GM12878 (cell line): Measurements from ENCODE around the gene SLC2A14. TPM values are rescaled to one million over a fixed set of nuclear protein-coding genes. Genes with fewer than 3 reads are reported as not detected.

Experiments used
- ATAC-seq: fragments of 200-7000 bp; cut with Tn5 transposase; 3 replicates; pipeline ENCODE4 v1.9.1; 2020; ENCODE audit warnings: mild to moderate bottlenecking, moderate library complexity
- Bru-seq: library from RNA; stranded (reverse); fragments of 400-500 nt; gene quantifications from one replicate; lab custom pipeline; 2021; lab: Mats Ljungman, UMichigan
- BruChase-seq, 2 experiments: library from RNA; stranded (reverse); fragments of 400-500 nt; gene quantifications; one replicate each; lab custom pipeline; 2021; lab: Mats Ljungman, UMichigan
- BruUV-seq: library from RNA; stranded (reverse); fragments of 400-500 nt; replicated peaks from 2 replicates; lab custom pipeline; 2021; lab: Mats Ljungman, UMichigan
- CTCF ChIA-PET: fragments of 300-600 bp; sonication (Branson Sonifier 250); formaldehyde crosslinking; extraction: SDS; loops from one replicate; lab custom pipeline; 2021; ENCODE audit warnings: inconsistent platforms; lab: Yijun Ruan, JAX
- POLR2A ChIA-PET: fragments of 350-600 bp; formaldehyde crosslinking; extraction: SDS; loops from one replicate; lab custom pipeline; 2021; ENCODE audit warnings: inconsistent platforms; lab: Charles Lee
- RAD21 ChIA-PET: fragments of 300-600 bp; sonication (Branson Sonifier 250); formaldehyde crosslinking; loops from one replicate; lab custom pipeline; 2023; ENCODE audit warnings: antibody characterized with exemption; ENCODE audit not compliant: unreplicated experiment; lab: Charles Lee
- SMC1A ChIA-PET: fragments of 300-600 bp; sonication (Branson Sonifier 250); formaldehyde crosslinking; loops from one replicate; lab custom pipeline; 2023; ENCODE audit not compliant: unreplicated experiment, uncharacterized antibody; lab: Charles Lee
- DNase-seq: peaks from one replicate; pipeline ENCODE4 v3.0.0-alpha.2; 2011; ENCODE audit warnings: low read depth, low spot score
- FAIRE-seq: peaks from 3 replicates; lab custom pipeline; 2011; peaks lifted over from hg19 to GRCh38; lab: Jason Lieb, UNC
- H2AFZ ChIP-seq: 2 replicates; pipeline ENCODE4 v1.6.0; 2011; ENCODE audit warnings: low read depth, low read length, control low read depth; ENCODE audit not compliant: control insufficient read depth
- H3K27ac ChIP-seq: 2 replicates; pipeline ENCODE4 v1.5.1; 2011; ENCODE audit warnings: control low read depth; ENCODE audit not compliant: control insufficient read depth, insufficient read depth
- H3K27me3 ChIP-seq, 2 experiments: replicated peaks in 1 of 2; 2 replicates each; pipeline versions ENCODE4 v1.6.0 to v1.6.1; 2011; ENCODE audit warnings: low read length in 1 of 2; ENCODE audit not compliant: control insufficient read depth in 2 of 2, insufficient read depth in 2 of 2
- H3K36me3 ChIP-seq, 2 experiments: 2 replicates each; pipeline ENCODE4 v1.5.1; 2011; ENCODE audit warnings: low read length in 1 of 2; ENCODE audit not compliant: control insufficient read depth in 2 of 2, insufficient read depth in 2 of 2
- H3K4me1 ChIP-seq: 2 replicates; pipeline ENCODE4 v1.6.1; 2011; ENCODE audit warnings: mild to moderate bottlenecking, low read length, moderate library complexity, mixed read lengths; ENCODE audit not compliant: control insufficient read depth, insufficient read depth
- H3K4me2 ChIP-seq: 2 replicates; pipeline ENCODE4 v1.6.0; 2011; ENCODE audit warnings: control low read depth; ENCODE audit not compliant: control insufficient read depth, insufficient read depth
- H3K4me3 ChIP-seq: fragments of 200-600 bp; sonication (generic); 2 replicates; pipeline ENCODE4 v1.5.1; 2016
- H3K79me2 ChIP-seq: 2 replicates; pipeline ENCODE4 v1.6.0; 2011; ENCODE audit warnings: low read length; ENCODE audit not compliant: control insufficient read depth, insufficient read depth
- H3K9ac ChIP-seq: 2 replicates; pipeline ENCODE4 v1.8.0; 2011; ENCODE audit warnings: low read length, control low read depth, mixed read lengths; ENCODE audit not compliant: control insufficient read depth, insufficient read depth
- H3K9me3 ChIP-seq: replicated peaks from 3 replicates; pipeline ENCODE4 v1.5.1; 2011; ENCODE audit warnings: mild to moderate bottlenecking, low read length; ENCODE audit not compliant: control insufficient read depth, insufficient read depth
- H4K20me1 ChIP-seq: 2 replicates; pipeline ENCODE4 v1.6.0; 2011; ENCODE audit not compliant: control insufficient read depth, insufficient read depth
- BCL3 ChIP-seq: IDR thresholded peaks from 2 replicates; pipeline ENCODE4 v1.6.1; 2011; ENCODE audit warnings: borderline replicate concordance, low read depth, mild to moderate bottlenecking, moderate library complexity, low read length; ENCODE audit not compliant: insufficient read depth, poor library complexity, severe bottlenecking
- EZH2 ChIP-seq: IDR thresholded peaks from 2 replicates; pipeline ENCODE4 v1.6.1; 2012; ENCODE audit warnings: low read depth, mild to moderate bottlenecking, control low read depth, inconsistent platforms, low read length, borderline replicate concordance; ENCODE audit not compliant: control insufficient read depth
- FOXK2 ChIP-seq: fragments of 450-650 bp; IDR thresholded peaks from 2 replicates; pipeline ENCODE4 v1.6.1; 2017; ENCODE audit warnings: mild to moderate bottlenecking, moderate library complexity
- HSF1 ChIP-seq: fragments of 150-350 bp; IDR thresholded peaks from 2 replicates; pipeline ENCODE4 v1.6.1; 2014; ENCODE audit warnings: mild to moderate bottlenecking, low read depth, low read length
- JUND ChIP-seq: IDR thresholded peaks from 2 replicates; pipeline ENCODE4 v1.6.1; 2012; ENCODE audit warnings: low read depth, mild to moderate bottlenecking, low read length, improper control_type of control experiment, moderate library complexity
- MLLT1 ChIP-seq: fragments of 450-650 bp; IDR thresholded peaks from 2 replicates; pipeline ENCODE4 v1.6.1; 2016; ENCODE audit warnings: mild to moderate bottlenecking
- MXI1 ChIP-seq: fragments of 150-350 bp; IDR thresholded peaks from 2 replicates; pipeline ENCODE4 v1.6.1; 2011; ENCODE audit warnings: low read depth, mild to moderate bottlenecking, inconsistent platforms, low read length, improper control_type of control experiment
- NBN ChIP-seq: fragments of 450-650 bp; IDR thresholded peaks from 2 replicates; pipeline ENCODE4 v1.6.1; 2016
- SREBF2 ChIP-seq: IDR thresholded peaks from 2 replicates; pipeline ENCODE4 v1.6.1; 2012; ENCODE audit warnings: mild to moderate bottlenecking, low read length
- WGBS: methylation state at CpG from one replicate; pipeline ENCODE4 v1.1.6; 2016; ENCODE audit warnings: low lambda C conversion rate; ENCODE audit not compliant: insufficient replicate concordance, insufficient coverage; ENCODE audit errors: missing lambda C conversion rate; 5-methylcytosine and 5-hydroxymethylcytosine counted together
- in situ Hi-C: fragments of 300-500 bp; cut with MboI; formaldehyde crosslinking; loops from 9 replicates; pipeline ENCODE4 v1.14.3; 2018; ENCODE audit warnings: mixed read lengths
- intact Hi-C: fragments of 100-400 bp; cut with micrococcal nuclease; formaldehyde crosslinking; loops from one replicate; pipeline ENCODE4 v1.14.2; 2022; ENCODE audit not compliant: unreplicated experiment
- long read RNA-seq, 2 experiments: library from polyadenylated mRNA; unstranded; transcript quantifications; one replicate each; pipeline ENCODE4 v2.0.0, GENCODE V29; 2019 to 2020
- polyA minus RNA-seq, 3 experiments: library from RNA; depleted of rRNA, polyadenylated mRNA; stranded (reverse); fragments of >200 nt; gene quantifications; 2 replicates each; pipeline ENCODE4 v1.2.3, GENCODE V29; 2011
- polyA plus RNA-seq, 11 experiments: library from polyadenylated mRNA; depleted of rRNA in 4 of 11; unstranded in 6 of 11; stranded (reverse) in 5 of 11; fragments of >200 nt; fragmentation: Nextera tagmentation in 4 of 11; fragmentation: Illumina TruSeq in 1 of 11; extraction: Ambion mirVana in 4 of 11; extraction: Trizol in 1 of 11; gene quantifications; 1 replicate in 1 of 11; 2 replicates in 10 of 11; pipeline versions ENCODE4 v1.2.1 to v1.2.3, GENCODE V29; 2011 to 2016; ENCODE audit warnings: inconsistent platforms in 2 of 11, missing spikeins in 2 of 11, low read depth in 1 of 11
- total RNA-seq, 4 experiments: library from RNA; depleted of rRNA in 3 of 4; stranded (reverse); fragments of >200 nt in 3 of 4; fragmentation: Illumina TruSeq in 1 of 4; extraction: Trizol in 1 of 4; gene quantifications; 2 replicates each; pipeline versions ENCODE4 v1.2.1 to v1.2.3, GENCODE V29; 2013 to 2021

Gene SLC2A14
- not detected in 2 replicates for total RNA-seq (2013; cell fraction: nucleolus; rRNA removed)
- 0.11 TPM in 1 of 2 replicates, not detected in the other for total RNA-seq (2014; rRNA removed)
- 0.28 and 0.31 TPM in 2 replicates for total RNA-seq (2014; rRNA removed; fragmentation: Illumina TruSeq; extraction: Trizol)
- 0.21 and 0.69 TPM in 2 replicates for total RNA-seq (2021)
- polyA plus RNA-seq (2011; ENCODE audit: low read depth) = 0.17 TPM
- 0.31 and 0.58 TPM in 2 replicates for polyA plus RNA-seq (2011; rRNA removed)
- polyA plus RNA-seq (2011; cell fraction: cytosol; rRNA removed) = 0.10 and 0.58 TPM in 2 replicates
- 0.04 TPM in 1 of 2 replicates, not detected in the other for polyA plus RNA-seq (2011; cell fraction: nucleus; rRNA removed)
- polyA plus RNA-seq (2012) = 0.26 and 0.31 TPM in 2 replicates
- polyA plus RNA-seq (2014; fragmentation: Illumina TruSeq; extraction: Trizol) = 0.06 TPM in 1 of 2 replicates, not detected in the other
- polyA plus RNA-seq (2014; fragmentation: Nextera tagmentation; extraction: Ambion mirVana) = under 1 TPM; 0.05 to 0.14 TPM
- not detected in 2 replicates for polyA plus RNA-seq (2014; rRNA removed)
- under 1 TPM; 0.19 to 0.33 TPM for polyA plus RNA-seq (2016; fragmentation: Nextera tagmentation; extraction: Ambion mirVana)
- polyA minus RNA-seq (2011; rRNA and poly(A)+ RNA removed) = 0.10 TPM in 1 of 2 replicates, not detected in the other
- 0.80 and 0.94 TPM in 2 replicates for polyA minus RNA-seq (2011; cell fraction: cytosol; rRNA and poly(A)+ RNA removed)
- not detected in 2 replicates for polyA minus RNA-seq (2011; cell fraction: nucleus; rRNA and poly(A)+ RNA removed)
- Bru-seq, nascent RNA = percentile 8 among the genes with signal in this experiment
- BruChase-seq, experiment 1, labeled RNA remaining after a 6-hour chase = percentile 6 among the genes with signal in this experiment
- BruChase-seq, experiment 2, labeled RNA remaining after a 2-hour chase = percentile 8 among the genes with signal in this experiment
- long read RNA-seq, experiment 1 = 0 reads
- long read RNA-seq, experiment 2 = 0 reads

- Histone ChIP-seq H3K36me3 (no peaks in the 10 kb centered on the region), H3K4me2 (no peak within 1 kb of the TSS), H3K9ac (no peak within 1 kb of the TSS), H3K79me2 (no peaks in the 10 kb centered on the region), H4K20me1 (no peaks in the 10 kb centered on the region), H3K4me1 (no peaks in the 10 kb centered on the region), H3K4me3 (no peak within 1 kb of the TSS), H3K9me3 (no peaks in the 10 kb centered on the region), H2AFZ (no peak within 1 kb of the TSS), H3K27ac (no peak within 1 kb of the TSS), H3K27me3 (no peaks in the 10 kb centered on the region; a peak in 2 of 4 replicates)
- intact Hi-C loops (no loop called here), in situ Hi-C loops (no loop called here)
- ChIA-PET RAD21 (no interaction called here), CTCF (no interaction called here), POLR2A (no interaction called here), SMC1A (no interaction called here)
- ATAC-seq (no peak), DNase-seq (no peak), FAIRE-seq (no peak)
- BruUV-seq = no TSS peak
- no peak for TF ChIP-seq HSF1
- no peak for TF ChIP-seq SREBF2
- no peak for TF ChIP-seq EZH2
- TF ChIP-seq MLLT1 = no peak
- TF ChIP-seq NBN = no peak
- TF ChIP-seq MXI1 = no peak
- TF ChIP-seq JUND = no peak
- TF ChIP-seq BCL3 = no peak
- TF ChIP-seq FOXK2 = no peak
- whole genome bisulfite sequencing = 55% methylated on average over 63 of the region's 65 CpGs
Observed at GRCh38 chr12:7872566-7873319, at the start of gene SLC2A14. TSS of gene SLC2A14 (minus strand) at chr12:7872915. CDS start at chr12:7869880, 3,035 bp downstream.
